HG03175 (cell line): ENCODE results near the gene SUSD3.
"Not testable (repeated sequence)": the region's sequence is repeated elsewhere in the genome, so short reads cannot be mapped to it uniquely, and the experiment has no call there.

Source experiments
- ATAC-seq: cut with Tn5 transposase; IDR thresholded peaks from one replicate; pipeline ENCODE4 v1.9.1; 2021; ENCODE audit warnings: mild to moderate bottlenecking, moderate library complexity; ENCODE audit not compliant: unreplicated experiment

Gene SUSD3

GRCh38 chr9:93058355-93059010, at the start of gene SUSD3:
TSS of gene SUSD3 (plus strand) at chr9:93058701. CDS start at chr9:93058743, 42 bp downstream.
- ATAC-seq, result peak; percentile 47

DNA sequence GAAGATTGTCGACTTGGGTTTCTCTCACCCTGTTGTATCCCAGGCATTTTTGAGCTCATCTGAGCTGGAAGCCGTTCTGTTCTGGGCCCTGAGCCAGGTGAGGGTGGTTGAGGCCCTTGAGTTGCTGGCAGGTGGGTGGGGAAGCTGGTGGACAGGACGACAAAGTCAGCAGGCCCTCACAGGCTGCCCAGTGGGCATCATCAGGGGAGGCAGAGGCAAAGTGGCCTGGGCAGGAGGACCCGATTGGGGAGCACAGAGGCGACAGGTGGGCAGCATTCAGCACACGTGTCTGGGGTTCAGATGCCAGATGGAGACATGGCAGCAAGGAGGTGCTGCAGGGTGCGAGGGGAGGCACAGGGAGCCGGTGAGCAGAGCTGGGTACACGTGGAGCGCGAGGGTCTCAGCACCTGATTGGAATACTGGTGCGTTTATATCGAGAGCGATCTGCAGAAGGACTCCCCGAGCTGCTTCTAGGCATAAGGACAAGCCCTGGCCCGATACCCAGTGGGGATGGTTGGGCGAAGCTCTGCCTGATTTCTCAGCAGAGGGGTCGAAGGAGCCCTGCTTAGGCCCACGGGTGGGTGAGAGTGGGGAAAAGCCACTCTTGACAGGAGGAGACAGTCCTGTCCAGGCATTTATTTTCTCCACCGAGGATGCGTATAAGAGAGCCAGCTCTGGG, 49.0 kb upstream of the SUSD3 start:
- no peak for ATAC-seq

DNA sequence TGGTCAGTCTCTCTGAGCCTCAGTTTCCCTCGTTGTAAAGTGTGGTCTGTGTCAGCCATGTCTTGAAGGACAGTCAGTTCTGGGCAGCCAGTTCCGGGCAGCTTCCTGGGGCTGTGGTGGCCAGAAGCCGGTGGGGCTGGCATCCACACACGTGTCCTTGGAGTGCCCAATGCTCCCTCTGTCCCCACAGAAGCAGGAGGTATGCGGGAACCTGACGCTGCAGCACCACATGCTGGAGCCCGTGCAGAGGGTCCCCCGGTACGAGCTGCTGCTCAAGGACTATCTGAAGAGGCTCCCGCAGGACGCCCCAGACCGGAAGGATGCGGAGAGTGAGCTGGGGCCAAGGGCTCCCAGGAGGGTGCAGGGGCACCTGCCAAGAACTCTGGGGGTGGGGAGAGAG, 48.4 kb upstream of the SUSD3 start:
- ATAC-seq, result no peak

GRCh38 chr9:93010704-93011103, 47.8 kb upstream of the SUSD3 start:
- ATAC-seq, result no peak

GRCh38 chr9:93011114-93011513, 47.4 kb upstream of the SUSD3 start:
- ATAC-seq, result no peak

GRCh38 chr9:93012963-93013855, 45.3 kb upstream of the SUSD3 start:
- no peak for ATAC-seq

- no peak for ATAC-seq
Measured at GRCh38 chr9:93013856-93014582, 44.5 kb upstream of the SUSD3 start.

- not testable (repeated sequence) for ATAC-seq
Measured at GRCh38 chr9:93015190-93015589, 43.3 kb upstream of the SUSD3 start.

DNA sequence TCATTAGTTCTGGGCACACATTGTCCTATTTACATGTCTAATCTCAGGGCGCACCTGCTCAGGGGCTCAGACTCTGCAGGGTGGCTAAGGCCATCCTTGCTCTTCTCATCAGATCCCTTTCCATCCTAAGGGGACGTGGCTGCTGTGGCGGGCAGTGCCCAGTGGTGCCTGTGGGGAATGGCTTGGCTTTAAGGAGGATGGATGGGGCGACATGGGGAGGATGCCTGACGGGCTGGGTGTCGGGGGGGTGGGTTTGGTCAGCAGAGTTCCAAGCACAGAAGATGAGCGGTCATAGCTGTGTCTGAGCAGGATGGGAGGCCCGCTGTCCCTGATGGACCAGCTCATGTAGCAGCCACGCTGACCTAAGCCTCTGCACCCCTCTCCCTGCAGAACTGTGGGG, 40.9 kb upstream of the SUSD3 start:
- ATAC-seq, result no peak

GRCh38 chr9:93020151-93020550, 38.4 kb upstream of the SUSD3 start:
- ATAC-seq, result no peak

- ATAC-seq, result no peak
Measured at GRCh38 chr9:93020771-93021670, 37.5 kb upstream of the SUSD3 start.

DNA sequence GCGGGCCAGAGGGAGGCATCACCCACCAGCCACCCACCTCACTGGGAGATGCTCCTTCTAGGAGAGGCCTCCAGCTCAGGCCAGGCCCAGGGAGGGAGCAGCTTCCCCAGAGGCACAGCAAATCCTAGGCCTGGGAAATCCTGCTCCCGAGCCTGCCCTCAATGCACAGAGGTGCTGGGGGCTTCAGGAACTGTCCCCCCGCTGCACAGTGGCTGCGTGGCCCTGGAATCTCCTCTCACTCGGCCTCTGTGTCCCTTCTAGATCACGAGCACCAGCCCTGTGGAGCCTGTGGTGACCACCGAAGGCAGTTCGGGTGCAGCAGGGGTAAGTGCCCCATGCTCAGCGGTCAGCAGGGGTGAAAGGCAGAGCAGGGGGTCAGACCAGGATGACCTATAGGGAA, 36.4 kb upstream of the SUSD3 start:
- ATAC-seq, result no peak

GRCh38 chr9:93022721-93023520, 35.6 kb upstream of the SUSD3 start:
- no peak for ATAC-seq

- no peak for ATAC-seq
Measured at GRCh38 chr9:93023521-93023815, 35.0 kb upstream of the SUSD3 start.

DNA sequence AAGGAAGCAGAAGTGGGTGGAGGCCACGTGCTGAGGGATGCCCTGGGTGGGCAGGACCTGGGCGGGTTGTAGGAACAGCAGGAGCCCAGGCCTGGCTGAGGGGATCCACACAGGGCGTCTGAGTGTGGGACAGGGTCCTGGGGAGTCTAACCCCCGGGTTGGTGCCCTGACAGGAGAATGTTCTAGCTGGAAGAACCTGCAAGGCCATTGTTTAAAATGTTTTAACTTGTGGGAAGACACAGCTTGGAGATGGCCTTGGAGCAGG, 33.9 kb upstream of the SUSD3 start:
- no peak for ATAC-seq

- ATAC-seq, result no peak
Measured at GRCh38 chr9:93024986-93025630, 33.4 kb upstream of the SUSD3 start.

DNA sequence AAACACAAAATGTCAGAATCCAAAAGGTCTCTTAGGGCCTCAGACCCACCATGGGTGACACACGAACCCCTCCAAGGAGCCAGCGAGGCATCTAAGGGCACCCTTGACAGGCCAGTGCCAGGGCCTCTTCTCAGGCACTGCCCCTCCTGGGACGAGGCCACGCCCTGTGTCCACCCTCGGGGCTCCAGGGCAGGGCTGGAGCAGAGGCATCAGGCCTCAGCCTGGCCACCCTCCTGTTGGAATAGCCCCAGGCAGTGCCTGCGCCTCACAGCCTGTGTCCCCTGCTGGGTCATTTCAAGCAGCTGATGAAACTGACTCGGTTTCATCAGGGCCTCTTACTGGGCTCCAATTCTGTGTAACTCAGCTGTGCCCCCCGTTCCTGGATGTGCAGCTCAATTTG, 32.8 kb upstream of the SUSD3 start:
- no peak for ATAC-seq

DNA sequence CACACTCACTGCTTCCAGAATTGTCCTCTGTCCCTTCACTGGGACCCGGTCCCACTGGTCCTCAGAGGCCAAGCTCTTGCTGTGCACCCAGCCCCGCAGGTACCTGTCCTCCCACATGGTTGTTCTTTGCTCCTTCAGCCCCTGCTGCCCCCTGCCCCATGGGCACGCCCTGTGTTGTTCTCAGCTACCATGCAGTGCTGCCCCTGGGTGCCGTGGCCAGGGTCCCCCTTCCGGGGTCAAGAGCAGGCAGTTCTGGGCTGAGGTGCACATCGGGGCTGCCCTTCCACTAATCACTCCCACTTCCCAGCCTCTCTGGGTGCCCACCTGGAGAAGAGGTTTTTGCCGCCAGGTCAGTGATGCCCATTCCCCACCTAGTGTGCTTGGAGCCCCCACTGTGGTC, 31.9 kb upstream of the SUSD3 start:
- ATAC-seq, result no peak

GRCh38 chr9:93027750-93028149, 30.8 kb upstream of the SUSD3 start:
- no peak for ATAC-seq
